H1 (cell line): Measurements from ENCODE around the gene APH1B. TPM values are rescaled to one million over a fixed set of nuclear protein-coding genes. Genes with fewer than 3 reads are reported as not detected.
A peak's percentile ranks its signal among the peaks of the same experiment; 100 is the strongest.
"Not testable (repeated sequence)": the region's sequence is repeated elsewhere in the genome, so short reads cannot be mapped to it uniquely, and the experiment has no call there.

Experiments used
- CTCF ChIA-PET: fragments of 300-600 bp; sonication (Branson Sonifier 250); formaldehyde crosslinking; loops from one replicate; lab custom pipeline; 2021; ENCODE audit not compliant: partially characterized antibody; lab: Charles Lee
- POLR2A ChIA-PET: fragments of 300-600 bp; sonication (Branson Sonifier 250); formaldehyde crosslinking; loops from one replicate; lab custom pipeline; 2021; ENCODE audit warnings: inconsistent platforms; ENCODE audit not compliant: partially characterized antibody; lab: Charles Lee
- DNase-seq, 2 experiments: peaks; one replicate each; pipeline versions ENCODE4 v3.0.0 to v3.0.0-alpha.2; 2010 to 2022; ENCODE audit warnings: low spot score in 2 of 2, low read depth in 1 of 2, mixed read lengths in 1 of 2
- FAIRE-seq: peaks from 2 replicates; lab custom pipeline; 2011; peaks lifted over from hg19 to GRCh38; lab: Jason Lieb, UNC
- H2AFZ ChIP-seq: 2 replicates; pipeline ENCODE4 v1.8.1; 2012; ENCODE audit warnings: low read length, inconsistent platforms
- H2AK5ac ChIP-seq: 2 replicates; pipeline ENCODE4 v1.6.1; 2013; ENCODE audit warnings: low read depth, low read length
- H2BK120ac ChIP-seq: replicated peaks from 2 replicates; pipeline ENCODE3; 2013; ENCODE audit warnings: low read depth, low read length, inconsistent platforms
- H2BK12ac ChIP-seq: 2 replicates; pipeline ENCODE4 v1.6.1; 2013; ENCODE audit warnings: low read depth, low read length
- H2BK15ac ChIP-seq: 2 replicates; pipeline ENCODE4 v1.6.1; 2013; ENCODE audit warnings: low read length
- H2BK20ac ChIP-seq: 2 replicates; pipeline ENCODE4 v1.6.1; 2013; ENCODE audit warnings: low read length
- H2BK5ac ChIP-seq: 2 replicates; pipeline ENCODE4 v1.6.1; 2013; ENCODE audit warnings: low read depth, low read length
- H3K14ac ChIP-seq: 2 replicates; pipeline ENCODE4 v1.6.1; 2013; ENCODE audit warnings: inconsistent platforms; ENCODE audit not compliant: insufficient read length
- H3K18ac ChIP-seq: 2 replicates; pipeline ENCODE4 v1.6.1; 2013; ENCODE audit warnings: low read length; ENCODE audit errors: extremely low read depth
- H3K23ac ChIP-seq: 2 replicates; pipeline ENCODE4 v1.6.1; 2013; ENCODE audit warnings: inconsistent platforms; ENCODE audit not compliant: insufficient read length
- H3K23me2 ChIP-seq: 2 replicates; pipeline ENCODE4 v1.6.1; 2013; ENCODE audit warnings: low read depth, low read length
- H3K27ac ChIP-seq: 2 replicates; pipeline ENCODE4 v1.6.1; 2011; ENCODE audit warnings: low read depth, low read length, inconsistent platforms
- H3K27me3 ChIP-seq, 4 experiments: replicated peaks in 1 of 4; 1 replicate in 1 of 4; 2 replicates in 3 of 4; pipeline versions ENCODE4 v1.6.1 to v1.8.1; 2011 to 2013; ENCODE audit warnings: low read length in 3 of 4, mild to moderate bottlenecking in 3 of 4, inconsistent platforms in 2 of 4, mixed read lengths in 2 of 4, moderate library complexity in 1 of 4; ENCODE audit not compliant: control insufficient read depth in 3 of 4, insufficient read depth in 3 of 4; ENCODE audit errors: extremely low read depth in 1 of 4
- H3K36me3 ChIP-seq, 4 experiments: 2 replicates each; pipeline versions ENCODE4 v1.6.1 to v1.8.1; 2011 to 2013; ENCODE audit warnings: mild to moderate bottlenecking in 4 of 4, low read length in 3 of 4, moderate library complexity in 2 of 4, control low read depth in 1 of 4, inconsistent platforms in 1 of 4; ENCODE audit not compliant: insufficient read depth in 4 of 4, control insufficient read depth in 2 of 4
- H3K4ac ChIP-seq: replicated peaks from 2 replicates; pipeline ENCODE3; 2013; ENCODE audit warnings: low read length, low read depth, mixed read lengths, inconsistent platforms; ENCODE audit not compliant: insufficient read length
- H3K4me1 ChIP-seq, 4 experiments: replicated peaks in 1 of 4; 1 replicate in 1 of 4; 2 replicates in 3 of 4; pipeline versions ENCODE4 v1.6.1 to v1.8.1; 2011 to 2013; ENCODE audit warnings: low read length in 3 of 4, inconsistent platforms in 2 of 4, mixed read lengths in 1 of 4; ENCODE audit not compliant: insufficient read depth in 4 of 4, control insufficient read depth in 3 of 4
- H3K4me2 ChIP-seq, 2 experiments: 2 replicates each; pipeline versions ENCODE4 v1.6.1 to v1.8.1; 2011 to 2013; ENCODE audit warnings: low read depth in 2 of 2, low read length in 2 of 2, control low read depth in 1 of 2, inconsistent platforms in 1 of 2, mild to moderate bottlenecking in 1 of 2; ENCODE audit not compliant: insufficient read depth in 1 of 2
- H3K4me3 ChIP-seq, 4 experiments: fragments of 200-600, 300-600 bp in 1 of 4; sonication (generic), shearing (Covaris generic), sonication (Bioruptor Twin) in 1 of 4; 2 replicates each; pipeline versions ENCODE4 v1.5.1 to v1.8.1; 2011 to 2016; ENCODE audit warnings: low read length in 4 of 4, low read depth in 3 of 4, control low read depth in 2 of 4, inconsistent platforms in 2 of 4, mild to moderate bottlenecking in 2 of 4, mixed read lengths in 1 of 4, moderate library complexity in 1 of 4; ENCODE audit not compliant: insufficient read depth in 2 of 4; ENCODE audit errors: extremely low read depth in 1 of 4
- H3K56ac ChIP-seq: replicated peaks from 2 replicates; pipeline ENCODE3; 2013; ENCODE audit warnings: low read depth, mild to moderate bottlenecking, mixed read lengths, low read length, inconsistent platforms; ENCODE audit not compliant: insufficient read length
- H3K79me1 ChIP-seq: 2 replicates; pipeline ENCODE4 v1.6.1; 2013; ENCODE audit warnings: low read depth, low read length, control low read depth
- H3K79me2 ChIP-seq, 2 experiments: 2 replicates each; pipeline versions ENCODE4 v1.6.1 to v1.8.1; 2012 to 2013; ENCODE audit warnings: low read length in 2 of 2, mild to moderate bottlenecking in 2 of 2, inconsistent platforms in 1 of 2; ENCODE audit not compliant: insufficient read depth in 2 of 2, control insufficient read depth in 1 of 2
- H3K9ac ChIP-seq, 4 experiments: replicated peaks in 1 of 4; 1 replicate in 1 of 4; 2 replicates in 3 of 4; pipeline versions ENCODE4 v1.6.1 to v1.8.1; 2011 to 2013; ENCODE audit warnings: low read depth in 3 of 4, low read length in 3 of 4, control low read depth in 2 of 4, mild to moderate bottlenecking in 2 of 4, moderate library complexity in 2 of 4, inconsistent platforms in 1 of 4; ENCODE audit errors: extremely low read depth in 1 of 4
- H3K9me3 ChIP-seq, 2 experiments: 2 replicates each; pipeline versions ENCODE4 v1.6.1 to v1.8.1; 2012 to 2013; ENCODE audit warnings: mild to moderate bottlenecking in 2 of 2, moderate library complexity in 2 of 2, control low read depth in 1 of 2, inconsistent platforms in 1 of 2, low read depth in 1 of 2, low read length in 1 of 2, mixed read lengths in 1 of 2; ENCODE audit not compliant: insufficient read depth in 2 of 2
- H4K20me1 ChIP-seq, 2 experiments: replicated peaks in 1 of 2; 2 replicates each; pipeline versions ENCODE3 to v1.8.1; 2011 to 2013; ENCODE audit warnings: inconsistent platforms in 2 of 2, low read length in 2 of 2, mild to moderate bottlenecking in 1 of 2; ENCODE audit not compliant: insufficient read depth in 2 of 2, control insufficient read depth in 1 of 2
- H4K5ac ChIP-seq: 2 replicates; pipeline ENCODE4 v1.6.1; 2013; ENCODE audit warnings: low read length, low read depth, mixed read lengths, inconsistent platforms; ENCODE audit not compliant: insufficient read length
- H4K8ac ChIP-seq: 2 replicates; pipeline ENCODE4 v1.8.0; 2013; ENCODE audit warnings: mild to moderate bottlenecking, moderate library complexity, low read length, inconsistent platforms; ENCODE audit not compliant: insufficient read depth; ENCODE audit errors: extremely low read depth
- H4K91ac ChIP-seq: replicated peaks from 2 replicates; pipeline ENCODE3; 2013; ENCODE audit warnings: low read length, mixed read lengths, inconsistent platforms; ENCODE audit not compliant: insufficient read length
- WGBS, 2 experiments: shearing (Covaris generic) in 1 of 2; methylation state at CpG; one replicate each; pipeline versions ENCODE4 v1.1.6 to v1.1.7; 2013 to 2015; ENCODE audit warnings: low lambda C conversion rate in 2 of 2, mixed read lengths in 2 of 2, inconsistent platforms in 1 of 2, low coverage in 1 of 2, missing lambda C conversion rate in 1 of 2; ENCODE audit not compliant: insufficient replicate concordance in 2 of 2, insufficient coverage in 1 of 2, insufficient read length in 1 of 2; ENCODE audit errors: extremely low coverage in 1 of 2, missing lambda C conversion rate in 1 of 2; 5-methylcytosine and 5-hydroxymethylcytosine counted together
- polyA plus RNA-seq, 7 experiments: library from polyadenylated mRNA; depleted of rRNA in 3 of 7; stranded (reverse) in 5 of 7; unstranded in 2 of 7; fragments of >200 nt in 5 of 7; fragments of 200-250 nt in 2 of 7; gene quantifications; 1 replicate in 5 of 7; 2 replicates in 1 of 7; 4 replicates in 1 of 7; pipeline versions ENCODE4 v1.2.1 to v1.2.3, GENCODE V29; 2011 to 2013; ENCODE audit warnings: missing spikeins in 2 of 7, mixed read lengths in 2 of 7
- total RNA-seq: library from RNA; stranded (reverse); fragmentation: NEBNext Ultra II Directional; extraction: Animal tissue kit (Norgen Biotek cat#: 25700); gene quantifications from 2 replicates; pipeline ENCODE4 v1.2.1, GENCODE V29; 2021

Gene APH1B
- total and polyA plus RNA-seq, 2 of the 8 experiments (the other 6 are each of a cell fraction or from before 2014, with no cell fraction given), result 11.5 to 22.9 TPM

DNA sequence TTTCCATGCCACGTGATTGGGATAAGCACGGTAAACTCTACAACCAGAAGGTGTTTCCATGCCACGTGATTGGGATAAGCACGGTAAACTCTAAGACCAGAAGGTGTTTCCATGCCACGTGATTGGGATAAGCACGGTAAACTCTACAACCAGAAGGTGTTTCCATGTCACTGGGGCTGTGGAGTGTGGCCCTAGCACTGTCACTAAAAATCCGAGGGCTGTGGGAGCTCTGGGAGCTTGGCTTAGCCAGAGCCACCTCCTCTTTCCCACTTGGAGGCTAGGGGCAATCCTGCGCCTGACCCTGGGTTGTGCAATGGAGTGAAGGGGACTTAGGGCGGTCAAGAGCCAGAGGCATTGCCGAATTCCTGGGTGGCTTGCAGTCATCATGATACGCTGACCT is 43.6 kb downstream of the APH1B start:
- H3K18ac ChIP-seq, H4K8ac ChIP-seq, H3K27me3 ChIP-seq, H3K36me3 ChIP-seq, H3K9ac ChIP-seq, H3K4me3 ChIP-seq, H3K79me1 ChIP-seq, H2AFZ ChIP-seq, DNase-seq, H2BK120ac ChIP-seq, H2BK5ac ChIP-seq, H3K23me2 ChIP-seq, H3K79me2 ChIP-seq, H3K56ac ChIP-seq, H3K23ac ChIP-seq, H2BK20ac ChIP-seq, H3K4ac ChIP-seq, H3K27ac ChIP-seq, H3K9me3 ChIP-seq, H4K5ac ChIP-seq, FAIRE-seq, H2AK5ac ChIP-seq, H3K14ac ChIP-seq, H4K91ac ChIP-seq, H3K4me1 ChIP-seq, POLR2A ChIA-PET, H4K20me1 ChIP-seq, H3K4me2 ChIP-seq, H2BK12ac ChIP-seq: not testable (repeated sequence)
- CTCF ChIA-PET, result interaction anchor here (0.6 to 0.9 kb wide), 2 partner anchors 13 to 221 kb away, joined by 3 read pairs; no protein-coding TSS in a partner anchor
- peak overlapping the region; percentile 33; the same call in 1 of the 2 replicates for H2BK15ac ChIP-seq
- WGBS, 2 experiments, result 89% methylated on average over 7 of the region's 11 CpGs; no CpG with 5 or more reads in 1 of the 2 experiments
